GM12878 (cell line): ENCODE measurements around the gene TAS2R46. TPM values are rescaled to one million over a fixed set of nuclear protein-coding genes. Genes with fewer than 3 reads are reported as not detected.

Source experiments
- ATAC-seq: fragments of 200-7000 bp; cut with Tn5 transposase; 3 replicates; pipeline ENCODE4 v1.9.1; 2020; ENCODE audit warnings: mild to moderate bottlenecking, moderate library complexity
- BruUV-seq: library from RNA; stranded (reverse); fragments of 400-500 nt; replicated peaks from 2 replicates; lab custom pipeline; 2021; lab: Mats Ljungman, UMichigan
- CTCF ChIA-PET: fragments of 300-600 bp; sonication (Branson Sonifier 250); formaldehyde crosslinking; extraction: SDS; loops from one replicate; lab custom pipeline; 2021; ENCODE audit warnings: inconsistent platforms; lab: Yijun Ruan, JAX
- POLR2A ChIA-PET: fragments of 350-600 bp; formaldehyde crosslinking; extraction: SDS; loops from one replicate; lab custom pipeline; 2021; ENCODE audit warnings: inconsistent platforms; lab: Charles Lee
- RAD21 ChIA-PET: fragments of 300-600 bp; sonication (Branson Sonifier 250); formaldehyde crosslinking; loops from one replicate; lab custom pipeline; 2023; ENCODE audit warnings: antibody characterized with exemption; ENCODE audit not compliant: unreplicated experiment; lab: Charles Lee
- SMC1A ChIA-PET: fragments of 300-600 bp; sonication (Branson Sonifier 250); formaldehyde crosslinking; loops from one replicate; lab custom pipeline; 2023; ENCODE audit not compliant: unreplicated experiment, uncharacterized antibody; lab: Charles Lee
- DNase-seq: peaks from one replicate; pipeline ENCODE4 v3.0.0-alpha.2; 2011; ENCODE audit warnings: low read depth, low spot score
- FAIRE-seq: peaks from 3 replicates; lab custom pipeline; 2011; peaks lifted over from hg19 to GRCh38; lab: Jason Lieb, UNC
- H2AFZ ChIP-seq: 2 replicates; pipeline ENCODE4 v1.6.0; 2011; ENCODE audit warnings: low read depth, low read length, control low read depth; ENCODE audit not compliant: control insufficient read depth
- H3K27ac ChIP-seq: 2 replicates; pipeline ENCODE4 v1.5.1; 2011; ENCODE audit warnings: control low read depth; ENCODE audit not compliant: control insufficient read depth, insufficient read depth
- H3K27me3 ChIP-seq, 2 experiments: replicated peaks in 1 of 2; 2 replicates each; pipeline versions ENCODE4 v1.6.0 to v1.6.1; 2011; ENCODE audit warnings: low read length in 1 of 2; ENCODE audit not compliant: control insufficient read depth in 2 of 2, insufficient read depth in 2 of 2
- H3K36me3 ChIP-seq, 2 experiments: 2 replicates each; pipeline ENCODE4 v1.5.1; 2011; ENCODE audit warnings: low read length in 1 of 2; ENCODE audit not compliant: control insufficient read depth in 2 of 2, insufficient read depth in 2 of 2
- H3K4me1 ChIP-seq: 2 replicates; pipeline ENCODE4 v1.6.1; 2011; ENCODE audit warnings: mild to moderate bottlenecking, low read length, moderate library complexity, mixed read lengths; ENCODE audit not compliant: control insufficient read depth, insufficient read depth
- H3K4me2 ChIP-seq: 2 replicates; pipeline ENCODE4 v1.6.0; 2011; ENCODE audit warnings: control low read depth; ENCODE audit not compliant: control insufficient read depth, insufficient read depth
- H3K4me3 ChIP-seq: fragments of 200-600 bp; sonication (generic); 2 replicates; pipeline ENCODE4 v1.5.1; 2016
- H3K79me2 ChIP-seq: 2 replicates; pipeline ENCODE4 v1.6.0; 2011; ENCODE audit warnings: low read length; ENCODE audit not compliant: control insufficient read depth, insufficient read depth
- H3K9ac ChIP-seq: 2 replicates; pipeline ENCODE4 v1.8.0; 2011; ENCODE audit warnings: low read length, control low read depth, mixed read lengths; ENCODE audit not compliant: control insufficient read depth, insufficient read depth
- H3K9me3 ChIP-seq: replicated peaks from 3 replicates; pipeline ENCODE4 v1.5.1; 2011; ENCODE audit warnings: mild to moderate bottlenecking, low read length; ENCODE audit not compliant: control insufficient read depth, insufficient read depth
- H4K20me1 ChIP-seq: 2 replicates; pipeline ENCODE4 v1.6.0; 2011; ENCODE audit not compliant: control insufficient read depth, insufficient read depth
- CREB1 ChIP-seq: IDR thresholded peaks from 2 replicates; pipeline ENCODE4 v1.6.1; 2012; ENCODE audit warnings: low read depth, mild to moderate bottlenecking, inconsistent platforms
- HDAC2 ChIP-seq: fragments of 200-600 bp; sonication (generic); IDR thresholded peaks from 2 replicates; pipeline ENCODE4 v1.6.1; 2017
- IKZF2 ChIP-seq, 2 experiments: fragments of 450-650 bp; IDR thresholded peaks; 2 replicates each; pipeline ENCODE4 v1.6.1; 2017; ENCODE audit warnings: mild to moderate bottlenecking in 2 of 2, moderate library complexity in 2 of 2
- MEF2B ChIP-seq: fragments of 450-650 bp; IDR thresholded peaks from 2 replicates; pipeline ENCODE4 v1.6.1; 2018; ENCODE audit warnings: mild to moderate bottlenecking, moderate library complexity; ENCODE audit not compliant: partially characterized antibody, poor library complexity, severe bottlenecking
- NFYB ChIP-seq: IDR thresholded peaks from 2 replicates; pipeline ENCODE4 v1.6.1; 2011; ENCODE audit warnings: low read depth, mild to moderate bottlenecking, low read length, improper control_type of control experiment, moderate library complexity; ENCODE audit not compliant: insufficient read depth
- SIX5 ChIP-seq: IDR thresholded peaks from 2 replicates; pipeline ENCODE4 v1.6.1; 2011; ENCODE audit warnings: mild to moderate bottlenecking, low read depth, low read length, moderate library complexity; ENCODE audit not compliant: severe bottlenecking
- SP1 ChIP-seq: IDR thresholded peaks from one replicate; pipeline ENCODE4 v1.6.1; 2011; ENCODE audit warnings: low read depth, low read length
- SPI1 ChIP-seq: IDR thresholded peaks from 2 replicates; pipeline ENCODE4 v1.6.1; 2011; ENCODE audit warnings: low read depth, mild to moderate bottlenecking, low read length, moderate library complexity, borderline replicate concordance; ENCODE audit not compliant: insufficient read depth
- ZNF217 ChIP-seq: fragments of 450-650 bp; IDR thresholded peaks from 2 replicates; pipeline ENCODE4 v1.6.1; 2017; ENCODE audit warnings: antibody characterized with exemption, mild to moderate bottlenecking
- WGBS: methylation state at CpG from one replicate; pipeline ENCODE4 v1.1.6; 2016; ENCODE audit warnings: low lambda C conversion rate; ENCODE audit not compliant: insufficient replicate concordance, insufficient coverage; ENCODE audit errors: missing lambda C conversion rate; 5-methylcytosine and 5-hydroxymethylcytosine counted together
- in situ Hi-C: fragments of 300-500 bp; cut with MboI; formaldehyde crosslinking; loops from 9 replicates; pipeline ENCODE4 v1.14.3; 2018; ENCODE audit warnings: mixed read lengths
- intact Hi-C: fragments of 100-400 bp; cut with micrococcal nuclease; formaldehyde crosslinking; loops from one replicate; pipeline ENCODE4 v1.14.2; 2022; ENCODE audit not compliant: unreplicated experiment
- polyA plus RNA-seq, 11 experiments: library from polyadenylated mRNA; depleted of rRNA in 4 of 11; unstranded in 6 of 11; stranded (reverse) in 5 of 11; fragments of >200 nt; fragmentation: Nextera tagmentation in 4 of 11; fragmentation: Illumina TruSeq in 1 of 11; extraction: Ambion mirVana in 4 of 11; extraction: Trizol in 1 of 11; gene quantifications; 1 replicate in 1 of 11; 2 replicates in 10 of 11; pipeline versions ENCODE4 v1.2.1 to v1.2.3, GENCODE V29; 2011 to 2016; ENCODE audit warnings: inconsistent platforms in 2 of 11, missing spikeins in 2 of 11, low read depth in 1 of 11
- total RNA-seq, 4 experiments: library from RNA; depleted of rRNA in 3 of 4; stranded (reverse); fragments of >200 nt in 3 of 4; fragmentation: Illumina TruSeq in 1 of 4; extraction: Trizol in 1 of 4; gene quantifications; 2 replicates each; pipeline versions ENCODE4 v1.2.1 to v1.2.3, GENCODE V29; 2013 to 2021
- TF ChIP-seq, protein P1 (sequence below): fragments of 450-650 bp; IDR thresholded peaks from 2 replicates; pipeline ENCODE4 v1.6.1; 2017; ENCODE audit warnings: low read depth, mild to moderate bottlenecking, moderate library complexity

The TAS2R46 gene
- total and polyA plus RNA-seq, 10 of the 15 experiments (the other 5 are each of a cell fraction or from before 2014, with no cell fraction given) = 0.07 to 3.8 (median 0.55) TPM; not detected in 2

DNA sequence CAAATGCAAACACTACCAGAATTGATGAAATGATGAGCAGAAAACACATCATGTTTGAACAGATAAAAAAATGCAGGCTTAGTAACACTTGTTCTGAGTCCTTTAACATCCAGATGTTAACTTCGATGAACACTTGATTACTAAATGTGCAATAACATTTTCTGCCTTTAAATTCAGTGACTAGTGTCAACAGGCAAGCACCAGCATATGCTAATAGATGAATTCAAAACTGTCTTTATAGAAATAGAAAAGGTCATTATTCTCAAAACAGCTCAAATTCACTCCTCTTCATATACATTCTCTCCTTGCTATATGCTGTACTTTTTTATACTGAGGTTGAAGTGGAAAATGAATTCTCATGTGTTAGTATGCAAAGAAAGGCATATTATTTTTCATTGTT, 39.6 kb downstream of the TAS2R46 start, which contains the start of gene TAS2R19:
Gene TAS2R19, minus strand, starts transcription at position 101 of the 400 bp plus-strand sequence. Its CDS starts 49 bp downstream, at position 52.
- Histone ChIP-seq H3K4me1 (no peaks in the 10 kb centered on the region), H3K4me2 (no peak within 1 kb of the TSS), H4K20me1 (no peaks in the 10 kb centered on the region), H3K4me3 (no peak within 1 kb of the TSS), H3K9me3 (no peaks in the 10 kb centered on the region; the same call in 1 of the 3 replicates), H2AFZ (no peak within 1 kb of the TSS), H3K9ac (no peak within 1 kb of the TSS), H3K79me2 (no peaks in the 10 kb centered on the region), H3K27me3 (no peaks in the 10 kb centered on the region), H3K27ac (no peak within 1 kb of the TSS), H3K36me3 (no peaks in the 10 kb centered on the region; a peak in 1 of 4 replicates)
- WGBS = 100% methylated on average over 1 of the region's 1 CpG
- in situ Hi-C loops = no loop called here
- no TSS peak for BruUV-seq
- RAD21 ChIA-PET = no interaction called here
- POLR2A ChIA-PET = no interaction called here
- intact Hi-C loops = no loop called here
- CTCF ChIA-PET = interaction anchor here (1.2 kb wide), 1 partner anchor 9 kb away, joined by 3 read pairs; no protein-coding TSS in a partner anchor
- SMC1A ChIA-PET = interaction anchor here (1.2 kb wide), 1 partner anchor 15 kb away, joined by 3 read pairs; no protein-coding TSS in a partner anchor
- ATAC-seq (no peak), FAIRE-seq (no peak), DNase-seq (no peak)
- TF ChIP-seq SPI1 (no peak), ZNF217 (no peak)
- TF ChIP-seq, protein P1, sequence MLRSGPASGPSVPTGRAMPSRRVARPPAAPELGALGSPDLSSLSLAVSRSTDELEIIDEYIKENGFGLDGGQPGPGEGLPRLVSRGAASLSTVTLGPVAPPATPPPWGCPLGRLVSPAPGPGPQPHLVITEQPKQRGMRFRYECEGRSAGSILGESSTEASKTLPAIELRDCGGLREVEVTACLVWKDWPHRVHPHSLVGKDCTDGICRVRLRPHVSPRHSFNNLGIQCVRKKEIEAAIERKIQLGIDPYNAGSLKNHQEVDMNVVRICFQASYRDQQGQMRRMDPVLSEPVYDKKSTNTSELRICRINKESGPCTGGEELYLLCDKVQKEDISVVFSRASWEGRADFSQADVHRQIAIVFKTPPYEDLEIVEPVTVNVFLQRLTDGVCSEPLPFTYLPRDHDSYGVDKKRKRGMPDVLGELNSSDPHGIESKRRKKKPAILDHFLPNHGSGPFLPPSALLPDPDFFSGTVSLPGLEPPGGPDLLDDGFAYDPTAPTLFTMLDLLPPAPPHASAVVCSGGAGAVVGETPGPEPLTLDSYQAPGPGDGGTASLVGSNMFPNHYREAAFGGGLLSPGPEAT = no peak

DNA sequence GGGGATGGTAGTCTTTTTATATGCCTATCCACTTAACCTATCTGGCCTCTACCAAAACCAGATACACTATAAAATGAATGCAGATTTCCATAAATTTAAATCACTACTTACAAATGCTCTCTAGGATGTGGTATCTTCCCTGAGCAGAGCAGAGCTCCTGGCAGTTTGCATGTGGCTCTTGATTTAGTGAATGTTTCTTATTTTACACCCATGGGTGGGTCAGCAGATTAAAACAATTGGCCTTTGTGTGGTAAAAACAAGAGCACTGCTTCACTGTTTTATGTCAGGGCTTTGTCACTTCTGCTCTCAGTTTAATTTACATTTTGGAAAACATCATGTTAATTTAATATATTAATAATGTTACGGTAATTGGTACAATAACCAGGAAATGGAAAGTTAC, 45.2 kb downstream of the TAS2R46 start:
- 100% methylated on average over 1 of the region's 1 CpG for WGBS
- FAIRE-seq (no peak), DNase-seq (no peak), ATAC-seq (no peak)
- Histone ChIP-seq H3K9me3 (no peaks in the 10 kb centered on the region), H3K79me2 (no peaks in the 10 kb centered on the region), H3K27ac (no peak overlapping the region), H3K4me1 (no peaks in the 10 kb centered on the region), H3K4me2 (no peak overlapping the region), H3K36me3 (no peaks in the 10 kb centered on the region), H4K20me1 (no peaks in the 10 kb centered on the region), H3K27me3 (no peaks in the 10 kb centered on the region), H2AFZ (no peak overlapping the region), H3K9ac (no peak overlapping the region), H3K4me3 (no peak overlapping the region)
- TF ChIP-seq CREB1 (no peak), ZNF217 (no peak), SIX5 (no peak), SP1 (no peak), NFYB (no peak), IKZF2 (IDR thresholded peaks at IDR 0.05) (no peak), HDAC2 (no peak), MEF2B (no peak)
- no TSS peak for BruUV-seq
- intact Hi-C loops (no loop called here), in situ Hi-C loops (loop anchor here (5.0 kb wide), 1 partner anchor 55 kb away; no protein-coding TSS in a partner anchor)
- RAD21 ChIA-PET = no interaction called here
- SMC1A ChIA-PET = no interaction called here
- POLR2A ChIA-PET = no interaction called here
- CTCF ChIA-PET = no interaction called here
